Ishikawa (cell line): ENCODE data around the gene GALNT6.

ENCODE experiments used
- CEBPB ChIP-seq: IDR thresholded peaks from 2 replicates; pipeline ENCODE4 v1.6.1; 2012
- CREB1 ChIP-seq: IDR thresholded peaks from 2 replicates; pipeline ENCODE4 v1.6.1; 2012; ENCODE audit warnings: low read depth
- EGR1 ChIP-seq: IDR thresholded peaks from 2 replicates; pipeline ENCODE4 v1.6.1; 2012
- EP300 ChIP-seq: IDR thresholded peaks from 2 replicates; pipeline ENCODE4 v1.6.1; 2012; ENCODE audit warnings: borderline replicate concordance
- FOXM1 ChIP-seq: IDR thresholded peaks from 2 replicates; pipeline ENCODE4 v1.6.1; 2012; ENCODE audit warnings: low read depth, borderline replicate concordance
- MAX ChIP-seq: IDR thresholded peaks from 2 replicates; pipeline ENCODE4 v1.6.1; 2012
- NFIC ChIP-seq: IDR thresholded peaks from 2 replicates; pipeline ENCODE4 v1.6.1; 2012
- RAD21 ChIP-seq: IDR thresholded peaks from 2 replicates; pipeline ENCODE4 v1.6.1; 2012; ENCODE audit warnings: low read depth
- REST ChIP-seq: IDR thresholded peaks from 2 replicates; pipeline ENCODE4 v1.6.1; 2012; ENCODE audit warnings: low read depth, mild to moderate bottlenecking
- TAF1 ChIP-seq: IDR thresholded peaks from 2 replicates; pipeline ENCODE4 v1.6.1; 2012; ENCODE audit warnings: low read depth, mild to moderate bottlenecking
- TCF12 ChIP-seq: IDR thresholded peaks from 2 replicates; pipeline ENCODE4 v1.6.1; 2012; ENCODE audit warnings: low read depth
- TEAD4 ChIP-seq: IDR thresholded peaks from 2 replicates; pipeline ENCODE4 v1.6.1; 2012
- USF1 ChIP-seq: IDR thresholded peaks from 2 replicates; pipeline ENCODE4 v1.6.1; 2012
- YY1 ChIP-seq: IDR thresholded peaks from 2 replicates; pipeline ENCODE4 v1.6.1; 2012; ENCODE audit warnings: low read depth
- ZBTB7A ChIP-seq: IDR thresholded peaks from 2 replicates; pipeline ENCODE4 v1.6.1; 2012; ENCODE audit warnings: low read depth

Gene GALNT6

GRCh38 chr12:51326698-51327439 is 64.3 kb downstream of the GALNT6 start:
- TF ChIP-seq USF1 (no peak), CEBPB (peak; percentile 94), TEAD4 (peak; percentile 71)

GRCh38 chr12:51324953-51325352 is 66.3 kb downstream of the GALNT6 start:
- TF ChIP-seq TAF1 (no peak), TCF12 (no peak), REST (no peak), RAD21 (no peak), TEAD4 (no peak), FOXM1 (no peak), MAX (no peak), EGR1 (no peak), CREB1 (no peak), CEBPB (no peak), NFIC (no peak)

GRCh38 chr12:51323966-51324895 is 67.0 kb downstream of the GALNT6 start, which contains the start of gene BIN2:
Gene BIN2, minus strand, starts transcription at chr12:51324174. Its CDS starts 72 bp downstream, at chr12:51324102.
- no peak for TF ChIP-seq ZBTB7A
- no peak for TF ChIP-seq CEBPB
- no peak for TF ChIP-seq CREB1
- no peak for TF ChIP-seq USF1

GRCh38 chr12:51323317-51323960 is 67.8 kb downstream of the GALNT6 start:
- TF ChIP-seq TEAD4 (no peak), CEBPB (no peak), RAD21 (no peak), NFIC (no peak), FOXM1 (no peak), EP300 (no peak), EGR1 (no peak), USF1 (no peak), YY1 (no peak), TAF1 (no peak), TCF12 (no peak), MAX (no peak), ZBTB7A (no peak), REST (no peak), CREB1 (no peak)

GRCh38 chr12:51322452-51322851 is 68.8 kb downstream of the GALNT6 start:
- no peak for TF ChIP-seq MAX
- TF ChIP-seq YY1: no peak
- TF ChIP-seq CREB1: no peak
- no peak for TF ChIP-seq USF1
- no peak for TF ChIP-seq NFIC
- no peak for TF ChIP-seq TAF1
- no peak for TF ChIP-seq TEAD4
- TF ChIP-seq REST: no peak
- TF ChIP-seq RAD21: no peak
- TF ChIP-seq ZBTB7A: no peak
- no peak for TF ChIP-seq EGR1
- no peak for TF ChIP-seq CEBPB
- no peak for TF ChIP-seq TCF12
- TF ChIP-seq FOXM1: no peak
- no peak for TF ChIP-seq EP300
